Thyroid gland (tissue), 4 donors: ENCODE data around the gene KRTAP10-5.
"Not testable (repeated sequence)": the region's sequence is repeated elsewhere in the genome, so short reads cannot be mapped to it uniquely, and the experiment has no call there.

Experiments
- CTCF ChIP-seq, 6 experiments: fragments of 200-600 bp in 3 of 6; fragments of 450-650 bp in 3 of 6; sonication (generic) in 3 of 6; IDR thresholded peaks; one replicate each; pipeline ENCODE4 v1.5.1; 2016 to 2019; ENCODE audit warnings: antibody characterized with exemption in 6 of 6, mild to moderate bottlenecking in 2 of 6, inconsistent platforms in 1 of 6, moderate library complexity in 1 of 6
- POLR2A ChIP-seq, 2 donors: fragments of 450-650 bp; IDR thresholded peaks; one replicate each; pipeline ENCODE4 v1.6.1; 2017; ENCODE audit warnings: antibody characterized with exemption in 2 of 2, mild to moderate bottlenecking in 2 of 2, moderate library complexity in 1 of 2

- not testable (repeated sequence) for TF ChIP-seq CTCF, POLR2A (IDR thresholded peaks at IDR 0.05)
Measured at GRCh38 chr21:44610157-44610843, 29.9 kb upstream of the KRTAP10-5 start.
